ENCODE measurements around the gene EFS.
"Not testable (repeated sequence)": the region's sequence is repeated elsewhere in the genome, so short reads cannot be mapped to it uniquely, and the experiment has no call there.

Gene EFS

DNA sequence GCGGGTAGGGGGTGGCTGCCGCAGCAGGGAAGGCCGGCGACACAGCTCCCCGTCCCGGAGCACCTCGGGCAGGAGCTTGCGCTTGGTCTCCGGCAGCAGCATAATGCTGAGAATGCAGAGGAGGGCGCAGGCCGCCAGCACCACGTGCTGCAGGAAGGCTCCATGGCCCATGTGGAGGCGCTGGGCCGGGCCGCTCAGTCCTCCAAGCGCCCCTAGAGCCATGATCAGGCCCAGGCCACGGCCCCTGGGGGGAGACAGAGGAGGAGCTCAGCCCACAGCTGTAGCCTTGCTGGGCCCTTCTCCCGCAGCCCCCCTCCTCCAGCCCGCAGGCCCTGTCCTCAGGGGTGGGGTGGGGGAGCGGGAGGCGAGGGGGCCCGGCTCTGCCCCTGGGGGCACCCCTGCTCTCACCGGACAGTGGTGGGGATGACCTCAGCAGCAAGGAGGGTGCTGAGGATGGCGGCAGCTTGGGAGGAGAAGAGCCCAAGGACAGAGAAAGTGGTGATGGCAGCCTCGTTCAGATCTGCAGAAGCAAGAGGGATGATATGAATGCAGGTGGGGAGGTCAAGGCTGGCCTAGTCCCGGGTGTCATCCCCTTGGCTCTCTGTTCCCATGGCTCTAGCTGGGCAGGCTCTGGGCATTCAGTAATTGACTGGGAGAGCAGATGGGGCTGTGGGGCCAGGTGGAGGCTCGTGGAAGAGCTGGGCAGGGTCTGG lies 18.1 kb downstream of the EFS start:
- Mint-ChIP-seq H3K4me3 (no peak overlapping the region), H3K4me1 (no peaks in the 10 kb centered on the region), H3K9me3 (no peaks in the 10 kb centered on the region), H3K27me3 (peaks cover 13% of the 10 kb centered on the region), H3K27ac (peak overlapping the region in 1 of 2 donors; percentile 62)
- ATAC-seq (peak; percentile 42), DNase-seq (no peak)

DNA sequence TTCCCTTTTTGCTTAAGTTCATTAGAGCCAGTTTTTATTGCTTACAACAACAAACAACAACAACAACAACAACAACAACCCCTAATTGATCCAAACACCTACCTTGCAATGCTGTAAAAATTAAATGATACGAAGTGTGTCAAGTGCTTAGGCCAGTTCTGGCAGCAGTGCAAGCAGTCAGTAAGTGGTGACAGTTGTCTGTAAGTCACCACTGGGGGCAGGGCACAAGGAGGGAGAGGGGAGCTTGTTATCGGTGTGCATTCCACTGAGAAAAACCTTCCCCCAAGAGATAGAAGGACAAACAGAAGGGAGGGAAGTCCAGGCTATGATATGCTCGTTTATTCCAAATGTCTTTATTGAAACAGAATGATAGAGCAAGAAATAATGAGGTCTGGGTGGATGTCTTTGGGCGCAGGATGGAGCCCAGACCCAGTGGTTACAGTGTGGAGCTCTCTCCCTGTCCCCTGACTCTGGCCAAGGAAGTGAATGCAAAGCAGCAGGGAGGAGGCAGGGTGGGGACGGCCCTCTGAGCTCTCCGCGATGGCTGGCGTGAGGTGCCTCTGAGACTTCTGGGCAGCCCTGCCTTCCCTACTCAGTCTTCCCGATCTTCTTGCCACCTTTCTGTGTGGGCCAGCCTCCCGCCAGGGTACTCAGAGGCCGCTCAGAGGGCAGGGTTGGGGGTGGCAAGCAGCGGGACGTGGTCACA lies 18.8 kb downstream of the EFS start:
- no peak overlapping the region for H3K4me3 Mint-ChIP-seq
- peak; percentile 15 for ATAC-seq
- H3K27ac Mint-ChIP-seq = no peak overlapping the region
- no peak for DNase-seq
- H3K9me3 Mint-ChIP-seq = no peaks in the 10 kb centered on the region
- peaks cover 9% of the 10 kb centered on the region for H3K27me3 Mint-ChIP-seq
- no peaks in the 10 kb centered on the region for H3K4me1 Mint-ChIP-seq

DNA sequence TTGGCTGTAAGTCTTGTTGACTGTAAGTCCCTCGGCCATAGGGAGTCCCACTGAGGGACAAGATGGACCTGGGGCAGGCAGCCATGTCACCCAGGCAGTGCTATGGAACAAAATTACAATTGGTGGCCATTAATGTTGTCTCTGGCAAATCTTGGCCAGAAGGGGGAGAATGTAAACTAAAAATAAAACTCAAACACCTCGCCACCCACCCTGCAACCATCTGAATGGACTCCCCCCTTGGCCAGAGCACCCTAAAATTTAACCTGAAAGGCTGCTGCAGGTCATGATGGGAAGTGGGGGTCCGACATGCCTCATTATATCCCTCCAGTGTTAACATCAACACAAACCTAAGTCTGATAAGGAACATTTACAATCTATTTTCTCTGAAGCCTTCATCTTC lies 20.5 kb downstream of the EFS start:
- Mint-ChIP-seq H3K27me3 (no peaks in the 10 kb centered on the region), H3K4me1 (no peaks in the 10 kb centered on the region), H3K4me3 (no peak overlapping the region), H3K9me3 (no peaks in the 10 kb centered on the region), H3K27ac (no peak overlapping the region)
- no peak for ATAC-seq
- no peak for DNase-seq

DNA sequence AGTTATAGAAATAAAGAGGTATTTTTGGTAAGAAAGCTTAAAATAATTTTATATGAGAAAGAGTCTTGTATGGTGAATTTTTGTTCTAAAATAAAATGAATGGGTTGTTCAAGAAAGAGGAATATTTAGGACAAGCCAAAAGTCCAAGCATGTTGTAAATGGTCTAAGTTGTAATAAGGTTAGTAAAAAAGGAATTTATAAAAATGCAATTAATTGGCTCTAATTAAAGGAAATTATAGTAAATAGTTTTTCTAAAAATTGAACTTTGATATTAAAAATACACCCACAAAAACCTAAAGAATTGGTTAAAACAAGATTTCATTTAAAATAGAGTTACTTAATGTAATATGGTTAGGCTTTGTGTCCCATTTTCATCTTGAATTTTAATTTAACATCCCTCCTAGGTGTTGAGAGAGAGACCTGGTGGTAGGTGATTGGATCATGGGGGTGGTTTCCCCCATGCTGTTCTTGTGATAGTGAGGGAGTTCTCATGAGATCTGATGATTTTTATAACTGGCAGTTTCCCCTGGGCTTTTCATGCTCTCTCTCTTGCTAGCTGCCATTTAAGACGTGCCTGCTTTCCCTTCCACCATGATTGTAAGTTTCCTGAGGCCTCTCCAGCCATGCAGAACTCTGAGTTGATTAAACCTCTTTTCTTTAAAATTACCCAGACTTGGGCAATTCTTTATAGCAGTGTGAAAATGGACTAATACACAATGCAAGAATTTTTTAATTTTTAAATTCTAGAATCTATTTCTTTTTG lies 25.3 kb downstream of the EFS start:
- DNase-seq = no peak
- ATAC-seq = no peak
- H3K27ac Mint-ChIP-seq = no peak overlapping the region
- H3K9me3 Mint-ChIP-seq = no peaks in the 10 kb centered on the region
- H3K4me3 Mint-ChIP-seq = no peak overlapping the region
- H3K27me3 Mint-ChIP-seq = peaks cover 22% of the 10 kb centered on the region
- no peaks in the 10 kb centered on the region for H3K4me1 Mint-ChIP-seq

DNA sequence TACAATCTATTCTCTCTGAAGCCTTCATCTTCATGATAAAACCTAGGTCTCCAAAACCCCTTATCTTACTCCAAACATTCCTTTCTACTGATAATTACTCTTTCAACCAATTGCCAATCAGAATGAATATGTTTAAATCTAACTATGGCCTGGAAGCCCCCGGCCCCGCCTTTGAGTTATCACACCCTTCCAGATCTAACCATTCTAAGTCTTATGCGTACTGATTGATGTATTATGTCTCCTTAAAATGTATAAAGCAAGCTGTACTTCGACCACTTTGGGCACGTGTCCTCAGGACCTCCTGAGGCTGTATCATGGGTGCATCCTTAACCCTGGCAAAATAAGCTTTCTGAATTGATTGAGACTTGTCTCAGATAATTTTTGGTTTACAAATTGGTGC lies 29.3 kb downstream of the EFS start:
- ATAC-seq = no peak
- H3K4me3 Mint-ChIP-seq = no peak overlapping the region
- H3K9me3 Mint-ChIP-seq = no peaks in the 10 kb centered on the region
- H3K27me3 Mint-ChIP-seq = peaks cover 26% of the 10 kb centered on the region
- H3K4me1 Mint-ChIP-seq = no peaks in the 10 kb centered on the region
- DNase-seq = no peak
- peak overlapping the region in 1 of 2 donors; percentile 14 for H3K27ac Mint-ChIP-seq

DNA sequence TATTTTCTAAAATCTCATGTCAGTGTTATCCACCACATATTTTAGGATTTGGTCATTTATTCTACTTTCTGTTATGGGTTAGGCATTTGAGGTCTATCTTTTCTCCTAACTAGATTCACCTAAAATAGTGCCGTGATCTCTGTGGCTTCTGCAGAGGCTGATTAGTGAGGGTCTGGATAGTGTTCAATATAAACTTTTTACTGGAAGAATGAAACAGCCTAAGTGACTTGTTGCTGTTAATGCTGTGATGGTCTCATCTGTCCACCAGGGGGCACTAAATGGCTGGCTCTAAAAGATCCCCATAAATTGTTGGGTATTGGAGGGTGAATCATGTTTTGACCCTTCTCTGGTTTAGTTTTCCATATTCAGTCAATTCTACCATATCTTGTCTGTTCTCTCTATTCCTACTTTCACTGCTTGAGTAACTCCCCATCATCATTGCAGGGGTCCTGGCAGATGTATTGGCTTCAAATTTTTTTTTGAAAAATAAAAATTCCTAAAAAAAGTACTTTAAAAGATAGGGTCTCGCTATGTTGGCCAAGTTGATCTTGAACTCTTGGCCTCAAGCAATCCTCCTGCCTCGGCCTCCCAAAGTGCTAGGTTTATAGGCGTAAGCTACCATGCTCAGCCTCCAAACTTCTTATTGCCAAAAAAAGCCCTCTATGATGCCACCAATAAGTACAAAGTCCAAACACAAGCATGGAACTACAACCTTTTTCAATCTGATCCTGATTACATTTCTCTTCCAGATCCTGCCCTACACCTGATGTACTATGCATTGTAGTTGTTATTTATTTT lies 36.8 kb downstream of the EFS start:
- ATAC-seq = peak; percentile 86
- DNase-seq = peak; percentile 45 to 65
- no peaks in the 10 kb centered on the region for H3K9me3 Mint-ChIP-seq
- H3K4me3 Mint-ChIP-seq = no peak overlapping the region
- H3K4me1 Mint-ChIP-seq = peaks cover 20% of the 10 kb centered on the region
- H3K27me3 Mint-ChIP-seq = no peaks in the 10 kb centered on the region
- no peak overlapping the region for H3K27ac Mint-ChIP-seq

DNA sequence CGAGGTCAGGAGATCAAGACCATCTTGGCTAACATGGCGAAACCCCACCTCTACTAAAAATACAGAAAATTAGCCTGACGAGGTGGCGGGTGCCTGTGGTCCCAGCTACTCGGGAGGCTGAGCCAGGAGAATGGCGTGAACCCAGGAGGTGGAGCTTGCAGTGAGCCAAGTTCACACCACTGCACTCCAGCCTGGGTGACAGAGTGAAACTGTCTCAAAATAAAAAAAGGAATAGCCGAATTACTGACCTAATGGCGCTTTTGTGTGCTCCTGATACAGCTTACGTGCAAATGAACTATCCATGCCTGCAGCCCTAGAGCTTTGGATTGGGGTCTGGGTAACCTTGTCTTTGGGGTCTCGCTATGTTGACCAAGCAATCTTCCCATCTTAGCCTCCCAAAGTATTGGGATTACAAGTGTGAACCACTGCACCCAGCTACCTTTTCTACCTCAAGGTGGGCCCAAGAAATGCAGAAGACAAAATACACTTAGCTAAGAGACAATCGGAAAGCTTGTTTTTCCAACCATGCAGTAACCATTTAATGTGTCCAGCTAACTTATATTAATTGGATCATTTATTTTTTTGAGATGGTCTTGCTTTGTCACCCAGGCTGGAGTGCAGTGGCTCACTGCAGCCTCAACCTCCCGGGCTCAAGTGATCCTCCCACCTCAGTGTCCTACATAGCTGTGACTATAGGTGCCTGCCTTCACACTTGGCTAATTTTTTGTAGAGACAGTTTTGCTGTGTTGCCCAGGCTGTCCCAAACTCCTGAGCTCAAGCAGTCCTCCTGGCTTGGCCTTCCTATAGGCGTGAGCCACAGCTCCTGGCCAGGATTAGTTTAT lies 38.3 kb downstream of the EFS start:
- H3K9me3 Mint-ChIP-seq = no peaks in the 10 kb centered on the region
- ATAC-seq = no peak
- H3K27ac Mint-ChIP-seq = peak overlapping the region in 1 of 2 donors; percentile 31
- H3K4me1 Mint-ChIP-seq = peaks cover 28% of the 10 kb centered on the region
- H3K4me3 Mint-ChIP-seq = no peak overlapping the region
- no peak for DNase-seq
- H3K27me3 Mint-ChIP-seq = no peaks in the 10 kb centered on the region

DNA sequence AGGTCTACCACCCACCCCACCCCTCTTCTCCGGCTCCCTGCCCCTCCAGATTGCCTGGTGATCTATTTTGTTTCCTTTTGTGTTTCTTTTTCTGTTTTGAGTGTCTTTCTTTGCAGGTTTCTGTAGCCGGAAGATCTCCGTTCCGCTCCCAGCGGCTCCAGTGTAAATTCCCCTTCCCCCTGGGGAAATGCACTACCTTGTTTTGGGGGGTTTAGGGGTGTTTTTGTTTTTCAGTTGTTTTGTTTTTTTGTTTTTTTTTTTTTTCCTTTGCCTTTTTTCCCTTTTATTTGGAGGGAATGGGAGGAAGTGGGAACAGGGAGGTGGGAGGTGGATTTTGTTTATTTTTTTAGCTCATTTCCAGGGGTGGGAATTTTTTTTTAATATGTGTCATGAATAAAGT lies 39.2 kb downstream of the EFS start:
- H3K4me1 Mint-ChIP-seq = peaks cover 28% of the 10 kb centered on the region
- H3K27me3 Mint-ChIP-seq, ATAC-seq, H3K9me3 Mint-ChIP-seq, DNase-seq, H3K4me3 Mint-ChIP-seq, H3K27ac Mint-ChIP-seq: not testable (repeated sequence)

DNA sequence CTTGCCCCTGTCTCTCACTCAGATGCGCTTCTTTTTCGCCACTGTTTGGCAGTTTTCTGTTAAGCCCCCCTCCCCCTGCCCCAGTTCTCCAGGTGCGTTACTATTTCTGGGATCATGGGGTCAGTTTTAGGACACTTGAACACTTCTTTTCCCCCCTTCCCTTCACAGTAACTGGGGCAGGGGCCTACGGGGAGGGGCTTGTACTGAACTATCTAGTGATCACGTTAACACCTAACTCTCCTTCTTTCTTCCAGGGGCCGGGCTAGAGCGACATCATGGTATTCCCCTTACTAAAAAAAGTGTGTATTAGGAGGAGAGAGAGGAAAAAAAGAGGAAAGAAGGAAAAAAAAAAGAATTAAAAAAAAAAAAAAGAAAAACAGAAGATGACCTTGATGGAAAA lies 40.0 kb downstream of the EFS start:
- ATAC-seq = no peak
- H3K4me1 Mint-ChIP-seq = peaks cover 33% of the 10 kb centered on the region

DNA sequence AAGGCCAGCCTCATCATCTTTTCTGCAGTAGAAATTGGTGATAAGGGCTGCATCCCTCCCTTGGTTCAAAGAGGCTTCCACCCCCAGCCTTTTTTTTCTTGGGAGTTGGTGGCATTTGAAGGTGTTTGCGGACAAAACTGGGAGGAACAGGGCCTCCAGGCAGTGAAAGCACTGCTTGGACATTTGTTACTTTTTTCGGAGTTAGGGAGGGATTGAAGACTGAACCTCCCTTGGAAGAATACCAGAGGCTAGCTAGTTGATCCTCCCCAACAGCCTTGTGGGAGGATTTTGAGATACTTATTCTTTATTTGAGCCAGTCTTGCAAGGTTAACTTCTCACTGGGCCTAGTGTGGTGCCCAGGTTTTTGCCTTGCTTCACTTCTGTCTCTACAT lies 40.5 kb downstream of the EFS start:
- H3K4me1 Mint-ChIP-seq = peaks cover 39% of the 10 kb centered on the region
- H3K27ac Mint-ChIP-seq = no peak overlapping the region
- DNase-seq = no peak
- H3K9me3 Mint-ChIP-seq = no peaks in the 10 kb centered on the region
- no peak for ATAC-seq
- H3K27me3 Mint-ChIP-seq = no peaks in the 10 kb centered on the region
- H3K4me3 Mint-ChIP-seq = no peak overlapping the region

More for the DNA sequence above, 40.0 kb downstream of the EFS start:
- Mint-ChIP-seq H3K27me3 (no peaks in the 10 kb centered on the region), H3K27ac (peak overlapping the region in 1 of 2 donors; percentile 89), H3K4me3 (no peak overlapping the region), H3K9me3 (no peaks in the 10 kb centered on the region)
- DNase-seq = no peak

DNA sequence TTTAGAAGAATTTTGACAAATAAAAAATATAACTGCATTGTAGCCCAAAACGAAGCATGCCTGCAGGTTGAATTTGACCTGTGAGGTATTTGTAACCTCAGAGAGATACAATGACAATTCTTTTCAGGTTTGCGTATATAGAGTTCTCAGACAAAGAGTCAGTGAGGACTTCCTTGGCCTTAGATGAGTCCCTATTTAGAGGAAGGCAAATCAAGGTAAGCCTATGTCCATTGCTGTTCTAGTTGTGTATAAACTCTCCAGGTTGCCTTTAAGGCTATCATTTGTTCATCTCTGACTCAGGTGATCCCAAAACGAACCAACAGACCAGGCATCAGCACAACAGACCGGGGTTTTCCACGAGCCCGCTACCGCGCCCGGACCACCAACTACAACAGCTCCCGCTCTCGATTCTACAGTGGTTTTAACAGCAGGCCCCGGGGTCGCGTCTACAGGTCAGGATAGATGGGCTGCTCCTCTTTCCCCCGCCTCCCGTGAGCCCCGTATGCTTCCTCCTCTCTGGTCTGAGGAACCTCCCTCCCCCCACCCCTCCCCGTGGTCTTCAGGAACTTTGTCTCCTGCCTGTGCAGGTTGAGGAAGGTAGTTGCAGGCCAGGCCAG lies 41.0 kb downstream of the EFS start:
- DNase-seq = no peak
- peaks cover 40% of the 10 kb centered on the region for H3K4me1 Mint-ChIP-seq
- H3K9me3 Mint-ChIP-seq = no peaks in the 10 kb centered on the region
- H3K27ac Mint-ChIP-seq = no peak overlapping the region
- no peaks in the 10 kb centered on the region for H3K27me3 Mint-ChIP-seq
- no peak overlapping the region for H3K4me3 Mint-ChIP-seq
- ATAC-seq = no peak

DNA sequence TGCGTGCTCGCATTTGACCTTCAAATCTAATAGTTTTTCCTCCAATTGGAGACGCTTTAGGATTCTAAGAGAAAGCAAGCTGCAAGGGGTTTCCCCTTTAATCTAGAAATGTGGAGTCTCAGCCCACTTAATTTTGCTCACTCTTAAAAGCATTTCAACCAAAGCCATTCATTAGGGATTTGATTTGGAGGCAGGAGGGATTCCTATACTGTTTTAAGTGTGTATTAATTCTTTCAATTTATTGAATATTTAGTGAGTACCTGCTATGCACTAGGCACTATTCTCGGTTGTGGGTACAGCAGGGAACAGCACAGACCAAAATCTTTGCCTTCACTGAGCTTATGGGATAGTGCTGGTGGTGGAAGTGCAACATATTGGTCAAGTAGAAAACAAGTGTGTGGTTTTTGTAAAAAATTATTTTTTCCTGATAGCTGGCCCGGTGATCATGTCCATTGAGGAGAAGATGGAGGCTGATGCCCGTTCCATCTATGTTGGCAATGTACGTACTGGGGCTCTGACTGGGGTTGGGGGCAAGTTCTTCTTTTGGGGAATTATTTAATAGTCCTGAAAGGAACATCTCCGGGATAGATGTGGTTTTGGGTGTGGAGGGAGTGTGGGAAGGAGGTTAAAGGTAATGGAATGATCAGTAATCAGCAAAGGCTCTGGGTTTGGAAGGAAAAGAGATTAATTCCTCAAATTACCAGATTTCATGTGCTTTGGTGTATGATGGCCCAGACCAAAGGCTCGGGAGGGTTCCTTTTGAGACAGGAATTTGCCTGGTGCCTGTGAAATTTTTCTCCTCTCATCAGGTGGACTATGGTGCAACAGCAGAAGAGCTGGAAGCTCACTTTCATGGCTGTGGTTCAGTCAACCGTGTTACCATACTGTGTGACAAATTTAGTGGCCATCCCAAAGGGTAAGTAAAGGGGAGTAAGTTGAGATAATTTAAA lies 42.1 kb downstream of the EFS start:
- DNase-seq = no peak
- peak overlapping the region; percentile 92 to 97 for H3K4me3 Mint-ChIP-seq
- peak overlapping the region; percentile 95 to 99 for H3K27ac Mint-ChIP-seq
- H3K9me3 Mint-ChIP-seq = no peaks in the 10 kb centered on the region
- peaks cover 40% of the 10 kb centered on the region for H3K4me1 Mint-ChIP-seq
- H3K27me3 Mint-ChIP-seq = no peaks in the 10 kb centered on the region
- ATAC-seq = no peak

Data from stimulated activated naive CD8-positive, alpha-beta T cell treated with anti-CD3 and anti-CD28 coated beads, Interleukin-15, amount 100 ng/mL, for 72 hours (primary cell).